ENCODE results near the gene NUSAP1.

GRCh38 chr15:41331833-41332193, 868 bp upstream of the NUSAP1 start:
- peak; percentile 67 for TF ChIP-seq CTCF (IDR thresholded peaks at IDR 0.05; ENCODE audit: low read depth, low read length, missing input control)
- no peak for TF ChIP-seq REST (IDR thresholded peaks at IDR 0.05)
- TF ChIP-seq RAD21 (IDR thresholded peaks at IDR 0.05) = peak; percentile 75 to 86
- no peak for TF ChIP-seq GABPA (IDR thresholded peaks at IDR 0.05 in 1 of 2, conservative IDR thresholded peaks at IDR 0.05 in 1 of 2)
- TF ChIP-seq, protein P1, sequence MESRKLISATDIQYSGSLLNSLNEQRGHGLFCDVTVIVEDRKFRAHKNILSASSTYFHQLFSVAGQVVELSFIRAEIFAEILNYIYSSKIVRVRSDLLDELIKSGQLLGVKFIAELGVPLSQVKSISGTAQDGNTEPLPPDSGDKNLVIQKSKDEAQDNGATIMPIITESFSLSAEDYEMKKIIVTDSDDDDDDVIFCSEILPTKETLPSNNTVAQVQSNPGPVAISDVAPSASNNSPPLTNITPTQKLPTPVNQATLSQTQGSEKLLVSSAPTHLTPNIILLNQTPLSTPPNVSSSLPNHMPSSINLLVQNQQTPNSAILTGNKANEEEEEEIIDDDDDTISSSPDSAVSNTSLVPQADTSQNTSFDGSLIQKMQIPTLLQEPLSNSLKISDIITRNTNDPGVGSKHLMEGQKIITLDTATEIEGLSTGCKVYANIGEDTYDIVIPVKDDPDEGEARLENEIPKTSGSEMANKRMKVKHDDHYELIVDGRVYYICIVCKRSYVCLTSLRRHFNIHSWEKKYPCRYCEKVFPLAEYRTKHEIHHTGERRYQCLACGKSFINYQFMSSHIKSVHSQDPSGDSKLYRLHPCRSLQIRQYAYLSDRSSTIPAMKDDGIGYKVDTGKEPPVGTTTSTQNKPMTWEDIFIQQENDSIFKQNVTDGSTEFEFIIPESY (IDR thresholded peaks at IDR 0.05) = no peak
- no peak for TF ChIP-seq ATF3 (IDR thresholded peaks at IDR 0.05)
- TF ChIP-seq JUND (IDR thresholded peaks at IDR 0.05) = no peak
- TF ChIP-seq TAF1 (conservative IDR thresholded peaks at IDR 0.05) = no peak

Data from liver (tissue), 3 donors.